Measurements from ENCODE around the gene DNAH10. TPM values are rescaled to one million over a fixed set of nuclear protein-coding genes. Genes with fewer than 3 reads are reported as not detected.

DNAH10 gene
- total RNA-seq, 1 experiment from 2014 or later, result 0.09 TPM

GRCh38 chr12:123794027-123794426 is 31.9 kb downstream of the DNAH10 start (continued):
- TF ChIP-seq ZNF532 (CRISPR knock-in tag; IDR thresholded peaks at IDR 0.05; ENCODE audit: borderline replicate concordance), result no peak
- TF ChIP-seq FOXK1 (CRISPR knock-in tag; IDR thresholded peaks at IDR 0.05), result no peak
- no peak for TF ChIP-seq ZNF317 (CRISPR knock-in tag; IDR thresholded peaks at IDR 0.05; ENCODE audit: borderline replicate concordance, low read depth)
- TF ChIP-seq ZNF219 (CRISPR knock-in tag; IDR thresholded peaks at IDR 0.05; ENCODE audit: borderline replicate concordance), result no peak
- TF ChIP-seq CDX4 (CRISPR knock-in tag; IDR thresholded peaks at IDR 0.05; ENCODE audit: borderline replicate concordance), result no peak
- no peak for TF ChIP-seq MYBL2 (CRISPR knock-in tag; IDR thresholded peaks at IDR 0.05)
- TF ChIP-seq PRDM15 (CRISPR knock-in tag; IDR thresholded peaks at IDR 0.05), result no peak
- no peak for TF ChIP-seq E2F5 (CRISPR knock-in tag; IDR thresholded peaks at IDR 0.05)
- no peak for TF ChIP-seq ZNF263 (CRISPR knock-in tag; IDR thresholded peaks at IDR 0.05; ENCODE audit: low read depth)
- TF ChIP-seq ATF6 (CRISPR knock-in tag; IDR thresholded peaks at IDR 0.05), result no peak
- TF ChIP-seq JUN (CRISPR knock-in tag; IDR thresholded peaks at IDR 0.05), result no peak

GRCh38 chr12:123798518-123798917 is 36.4 kb downstream of the DNAH10 start:
- no peaks in the 10 kb centered on the region; the same call in 1 of the 2 replicates for H3K27me3 Mint-ChIP-seq (ENCODE audit: low read depth)
- no peaks in the 10 kb centered on the region for H3K4me1 Mint-ChIP-seq
- no peaks in the 10 kb centered on the region for H3K36me3 Mint-ChIP-seq
- TF ChIP-seq HMGA2 (CRISPR knock-in tag; IDR thresholded peaks at IDR 0.05), result peak; percentile 96
- TF ChIP-seq GABPB1 (CRISPR knock-in tag; IDR thresholded peaks at IDR 0.05), result no peak
- no peaks in the 10 kb centered on the region for H3K9me3 Mint-ChIP-seq
- DNase-seq (ENCODE audit: low spot score), result no peak
- POLR2A ChIA-PET, result no interaction called here
- H3K27ac Mint-ChIP-seq, result no peak overlapping the region
- no peak overlapping the region for H3K4me3 Mint-ChIP-seq
- no peak for ATAC-seq
- CTCF ChIA-PET, result interaction anchor here (2.4 kb wide), 1 partner anchor 44 kb away, joined by 11 read pairs; no protein-coding TSS in a partner anchor
